GM23338 (cell line): ENCODE measurements around the gene IGF2BP1. TPM values are rescaled to one million over a fixed set of nuclear protein-coding genes. Genes with fewer than 3 reads are reported as not detected.

Experiments used
- ATAC-seq: fragments of 200-7000 bp; cut with Tn5 transposase; 3 replicates; pipeline ENCODE4 v1.9.1; 2020
- DNase-seq: peaks from one replicate; pipeline ENCODE4 v3.0.0-alpha.2; 2015; ENCODE audit warnings: low spot score
- H2AFZ ChIP-seq: fragments of 200-600 bp; sonication (generic); 2 replicates; pipeline ENCODE4 v1.8.0; 2016; ENCODE audit warnings: antibody characterized with exemption, mild to moderate bottlenecking, moderate library complexity
- H3F3A ChIP-seq: fragments of 200-600 bp; sonication (generic); replicated peaks from 2 replicates; pipeline ENCODE4 v1.8.0; 2017; ENCODE audit warnings: antibody characterized with exemption, mixed run types, low read depth
- H3K27ac ChIP-seq: fragments of 200-600 bp; sonication (generic); 2 replicates; pipeline ENCODE4 v1.6.1; 2016; ENCODE audit warnings: low read depth
- H3K27me3 ChIP-seq: fragments of 200-600 bp; sonication (generic); 2 replicates; pipeline ENCODE4 v1.8.0; 2016; ENCODE audit warnings: mild to moderate bottlenecking, mixed run types, moderate library complexity; ENCODE audit not compliant: insufficient read depth
- H3K36me3 ChIP-seq: fragments of 200-600 bp; sonication (generic); 2 replicates; pipeline ENCODE4 v1.8.0; 2016; ENCODE audit warnings: mild to moderate bottlenecking; ENCODE audit not compliant: insufficient read depth
- H3K4me1 ChIP-seq: fragments of 200-600 bp; sonication (generic); 2 replicates; pipeline ENCODE4 v1.8.0; 2016; ENCODE audit warnings: mild to moderate bottlenecking, moderate library complexity; ENCODE audit not compliant: insufficient read depth
- H3K4me2 ChIP-seq: fragments of 200-600 bp; sonication (generic); 2 replicates; pipeline ENCODE4 v1.7.1; 2017; ENCODE audit warnings: mixed run types
- H3K4me3 ChIP-seq: fragments of 200-600 bp; sonication (generic); 2 replicates; pipeline ENCODE4 v1.6.1; 2016; ENCODE audit warnings: mixed run types
- H3K79me2 ChIP-seq: fragments of 200-600 bp; sonication (generic); replicated peaks from 2 replicates; pipeline ENCODE4 v1.8.0; 2017; ENCODE audit warnings: mild to moderate bottlenecking; ENCODE audit not compliant: insufficient read depth
- H3K9me2 ChIP-seq: fragments of 200-600 bp; sonication (generic); 2 replicates; pipeline ENCODE4 v1.8.0; 2017; ENCODE audit not compliant: insufficient read depth
- H4K20me1 ChIP-seq: fragments of 200-600 bp; sonication (generic); replicated peaks from 2 replicates; pipeline ENCODE4 v1.8.0; 2017; ENCODE audit warnings: mild to moderate bottlenecking; ENCODE audit not compliant: insufficient read depth
- H3K27ac Mint-ChIP-seq: 2 replicates; pipeline ENCODE4 v1.8.0; 2020; ENCODE audit warnings: inconsistent platforms, mild to moderate bottlenecking, moderate library complexity, mixed read lengths
- H3K27me3 Mint-ChIP-seq: 3 replicates; pipeline ENCODE4 v1.8.0; 2022; ENCODE audit warnings: low read depth, mild to moderate bottlenecking, moderate library complexity, mixed read lengths, inconsistent platforms; ENCODE audit not compliant: insufficient read depth, poor library complexity
- H3K36me3 Mint-ChIP-seq: 3 replicates; pipeline ENCODE4 v1.8.0; 2021; ENCODE audit warnings: low read depth, mild to moderate bottlenecking, inconsistent platforms, moderate library complexity, mixed read lengths
- H3K4me1 Mint-ChIP-seq: 3 replicates; pipeline ENCODE4 v1.8.0; 2020; ENCODE audit warnings: mild to moderate bottlenecking, inconsistent platforms, mixed read lengths
- H3K4me3 Mint-ChIP-seq: 3 replicates; pipeline ENCODE4 v1.8.0; 2021; ENCODE audit warnings: moderate library complexity, mild to moderate bottlenecking, inconsistent platforms, mixed read lengths
- H3K9me3 Mint-ChIP-seq: 3 replicates; pipeline ENCODE4 v1.8.0; 2020; ENCODE audit warnings: moderate library complexity, mild to moderate bottlenecking, inconsistent platforms, mixed read lengths
- CREB1 ChIP-seq: fragments of 250-450 bp; sonication (Bioruptor Pico); IDR thresholded peaks from 2 replicates; pipeline ENCODE4 v1.5.0; 2020; ENCODE audit warnings: low read depth, mild to moderate bottlenecking, moderate library complexity
- EZH2 ChIP-seq: fragments of 200-600 bp; sonication (generic); IDR thresholded peaks from one replicate; pipeline ENCODE4 v1.8.0; 2017; ENCODE audit warnings: antibody characterized with exemption, mild to moderate bottlenecking, low read depth; ENCODE audit not compliant: unreplicated experiment
- EZH2phosphoT487 ChIP-seq: fragments of 200-600 bp; sonication (generic); IDR thresholded peaks from one replicate; pipeline ENCODE4 v1.8.1; 2018; ENCODE audit warnings: antibody characterized with exemption; ENCODE audit not compliant: unreplicated experiment
- JUNB ChIP-seq: IDR thresholded peaks from one replicate; pipeline ENCODE4 v1.6.1; 2016; ENCODE audit warnings: antibody characterized with exemption; ENCODE audit not compliant: unreplicated experiment
- NANOG ChIP-seq: IDR thresholded peaks from 2 replicates; pipeline ENCODE4 v1.6.1; 2016; ENCODE audit warnings: antibody characterized with exemption, borderline replicate concordance
- POLR2AphosphoS5 ChIP-seq: IDR thresholded peaks from 2 replicates; pipeline ENCODE4 v1.6.1; 2016; ENCODE audit warnings: antibody characterized with exemption, low read depth
- REST ChIP-seq: IDR thresholded peaks from one replicate; pipeline ENCODE4 v1.6.1; 2018; ENCODE audit warnings: antibody characterized with exemption; ENCODE audit not compliant: unreplicated experiment
- ZNF114 ChIP-seq: fragments of 250-450 bp; sonication (Bioruptor Pico); IDR thresholded peaks from 2 replicates; pipeline ENCODE4 v1.5.0; 2020; ENCODE audit warnings: mild to moderate bottlenecking, moderate library complexity
- ZNF331 ChIP-seq: fragments of 250-450 bp; sonication (Bioruptor Pico); IDR thresholded peaks from 2 replicates; pipeline ENCODE4 v1.5.0; 2020; ENCODE audit warnings: low read depth, mild to moderate bottlenecking, moderate library complexity
- ZNF462 ChIP-seq: fragments of 250-450 bp; sonication (Bioruptor Pico); IDR thresholded peaks from 2 replicates; pipeline ENCODE4 v1.5.0; 2020; ENCODE audit warnings: mild to moderate bottlenecking, moderate library complexity
- polyA plus RNA-seq: library from polyadenylated mRNA; unstranded; fragments of >200 nt; fragmentation: Nextera tagmentation; extraction: Ambion mirVana; gene quantifications from 2 replicates; pipeline ENCODE4 v1.2.1, GENCODE V29; 2016
- total RNA-seq: library from RNA; depleted of rRNA; stranded (reverse); fragments of >200 nt; shearing (Covaris generic); gene quantifications from 2 replicates; pipeline ENCODE4 v1.2.3, GENCODE V29; 2014
- TF ChIP-seq, protein P1 (sequence below), 2 experiments: fragments of 200-600 bp in 1 of 2; sonication (generic) in 1 of 2; conservative IDR thresholded peaks; 2 replicates each; pipeline versions ENCODE4 v1.5.1 to v1.6.1; 2016 to 2017; ENCODE audit warnings: antibody characterized with exemption in 2 of 2, low read depth in 2 of 2, mild to moderate bottlenecking in 2 of 2, moderate library complexity in 1 of 2

The IGF2BP1 gene
- total and polyA plus RNA-seq, 2 experiments from 2014 or later: 68.6 to 249 TPM

- H3K4me3 Mint-ChIP-seq: no peak overlapping the region
- no peaks in the 10 kb centered on the region for H3K36me3 Mint-ChIP-seq
Measured at GRCh38 chr17:49085565-49086315, 88.6 kb downstream of the IGF2BP1 start.

More at GRCh38 chr17:49085565-49086315, 88.6 kb downstream of the IGF2BP1 start:
- Mint-ChIP-seq H3K27ac (no peak overlapping the region), H3K27me3 (peaks cover 7% of the 10 kb centered on the region), H3K4me1 (peaks cover 14% of the 10 kb centered on the region), H3K9me3 (no peaks in the 10 kb centered on the region)
- Histone ChIP-seq H3K4me1 (peaks cover 5% of the 10 kb centered on the region), H3K36me3 (no peaks in the 10 kb centered on the region), H3K4me2 (no peak overlapping the region), H3K27ac (no peak overlapping the region), H3K4me3 (no peak overlapping the region), H3F3A (no peaks in the 10 kb centered on the region), H3K9me2 (no peaks in the 10 kb centered on the region), H2AFZ (no peak overlapping the region), H3K79me2 (no peaks in the 10 kb centered on the region), H4K20me1 (no peaks in the 10 kb centered on the region), H3K27me3 (no peaks in the 10 kb centered on the region)
- TF ChIP-seq ZNF331 (CRISPR knock-in tag) (no peak), ZNF462 (CRISPR knock-in tag) (no peak), JUNB (no peak), NANOG (no peak), EZH2phosphoT487 (no peak), CREB1 (no peak), EZH2 (no peak), REST (no peak), POLR2AphosphoS5 (no peak), ZNF114 (CRISPR knock-in tag) (no peak)
- TF ChIP-seq, protein P1, sequence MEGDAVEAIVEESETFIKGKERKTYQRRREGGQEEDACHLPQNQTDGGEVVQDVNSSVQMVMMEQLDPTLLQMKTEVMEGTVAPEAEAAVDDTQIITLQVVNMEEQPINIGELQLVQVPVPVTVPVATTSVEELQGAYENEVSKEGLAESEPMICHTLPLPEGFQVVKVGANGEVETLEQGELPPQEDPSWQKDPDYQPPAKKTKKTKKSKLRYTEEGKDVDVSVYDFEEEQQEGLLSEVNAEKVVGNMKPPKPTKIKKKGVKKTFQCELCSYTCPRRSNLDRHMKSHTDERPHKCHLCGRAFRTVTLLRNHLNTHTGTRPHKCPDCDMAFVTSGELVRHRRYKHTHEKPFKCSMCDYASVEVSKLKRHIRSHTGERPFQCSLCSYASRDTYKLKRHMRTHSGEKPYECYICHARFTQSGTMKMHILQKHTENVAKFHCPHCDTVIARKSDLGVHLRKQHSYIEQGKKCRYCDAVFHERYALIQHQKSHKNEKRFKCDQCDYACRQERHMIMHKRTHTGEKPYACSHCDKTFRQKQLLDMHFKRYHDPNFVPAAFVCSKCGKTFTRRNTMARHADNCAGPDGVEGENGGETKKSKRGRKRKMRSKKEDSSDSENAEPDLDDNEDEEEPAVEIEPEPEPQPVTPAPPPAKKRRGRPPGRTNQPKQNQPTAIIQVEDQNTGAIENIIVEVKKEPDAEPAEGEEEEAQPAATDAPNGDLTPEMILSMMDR (conservative IDR thresholded peaks at IDR 0.05; ENCODE audit: low read depth in 2 of 2): no peak
- DNase-seq: no peak
- ATAC-seq: no peak
